ENCODE results near the gene AMH.

AMH gene

DNA sequence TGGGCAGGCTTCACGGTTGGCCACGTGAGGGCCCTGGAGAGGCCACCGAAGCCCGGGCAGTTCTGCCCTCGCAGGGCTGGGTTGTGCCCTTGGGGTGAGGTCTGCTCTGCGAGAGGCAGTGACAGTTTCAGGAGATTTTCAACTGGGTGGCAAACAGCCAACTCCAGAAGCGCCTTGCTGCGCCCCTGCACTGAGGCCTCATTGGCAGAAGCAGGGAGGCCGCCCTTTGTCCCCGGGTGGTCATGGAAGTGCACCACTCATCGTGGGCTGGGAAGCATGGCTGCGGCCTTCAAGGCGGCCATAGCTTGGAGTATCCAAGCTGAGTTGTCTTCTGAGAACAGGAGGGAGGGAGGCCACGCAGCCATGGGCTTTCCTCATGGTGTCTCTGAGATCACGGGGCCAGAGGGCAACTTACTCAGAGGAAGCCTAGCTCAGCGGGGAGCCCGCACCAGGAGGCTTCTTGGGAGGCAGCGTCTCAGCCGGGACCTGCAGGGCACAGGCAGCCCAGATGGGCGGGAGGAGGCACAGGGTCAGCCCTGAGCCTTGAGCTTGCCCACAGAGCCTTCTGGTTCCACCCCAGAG is 27.8 kb upstream of the AMH start:
- DNase-seq (ENCODE audit: extremely low read depth, low read depth) = no peak
- TF ChIP-seq, protein P1, sequence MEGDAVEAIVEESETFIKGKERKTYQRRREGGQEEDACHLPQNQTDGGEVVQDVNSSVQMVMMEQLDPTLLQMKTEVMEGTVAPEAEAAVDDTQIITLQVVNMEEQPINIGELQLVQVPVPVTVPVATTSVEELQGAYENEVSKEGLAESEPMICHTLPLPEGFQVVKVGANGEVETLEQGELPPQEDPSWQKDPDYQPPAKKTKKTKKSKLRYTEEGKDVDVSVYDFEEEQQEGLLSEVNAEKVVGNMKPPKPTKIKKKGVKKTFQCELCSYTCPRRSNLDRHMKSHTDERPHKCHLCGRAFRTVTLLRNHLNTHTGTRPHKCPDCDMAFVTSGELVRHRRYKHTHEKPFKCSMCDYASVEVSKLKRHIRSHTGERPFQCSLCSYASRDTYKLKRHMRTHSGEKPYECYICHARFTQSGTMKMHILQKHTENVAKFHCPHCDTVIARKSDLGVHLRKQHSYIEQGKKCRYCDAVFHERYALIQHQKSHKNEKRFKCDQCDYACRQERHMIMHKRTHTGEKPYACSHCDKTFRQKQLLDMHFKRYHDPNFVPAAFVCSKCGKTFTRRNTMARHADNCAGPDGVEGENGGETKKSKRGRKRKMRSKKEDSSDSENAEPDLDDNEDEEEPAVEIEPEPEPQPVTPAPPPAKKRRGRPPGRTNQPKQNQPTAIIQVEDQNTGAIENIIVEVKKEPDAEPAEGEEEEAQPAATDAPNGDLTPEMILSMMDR (IDR thresholded peaks at IDR 0.05; ENCODE audit: low read depth, low read length, missing control alignments) = no peak
- no peak overlapping the region for H3K4me3 ChIP-seq (replicated peaks; ENCODE audit: low read depth, low read length)

DNA sequence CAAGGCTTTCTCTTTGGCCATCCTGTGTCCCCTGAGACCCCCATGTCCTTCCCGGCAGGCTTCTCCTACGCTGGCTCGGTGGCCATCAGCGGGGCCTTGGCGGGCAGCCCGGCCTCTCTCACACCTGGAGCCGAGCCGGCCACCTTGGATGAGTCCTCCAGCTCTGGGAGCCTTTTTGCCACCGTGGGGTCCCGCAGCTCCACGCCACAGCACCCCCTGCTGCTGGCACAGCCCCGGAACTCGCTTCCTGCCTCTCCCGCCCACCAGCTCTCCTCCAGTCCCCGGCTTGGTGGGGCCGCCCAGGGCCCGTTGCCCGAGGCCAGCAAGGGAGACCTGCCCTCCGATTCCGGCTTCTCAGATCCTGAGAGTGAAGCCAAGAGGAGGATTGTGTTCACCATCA is 27.2 kb upstream of the AMH start:
- no peak overlapping the region for H3K4me3 ChIP-seq (replicated peaks; ENCODE audit: low read depth, low read length)
- TF ChIP-seq, protein P1 (IDR thresholded peaks at IDR 0.05; ENCODE audit: low read depth, low read length, missing control alignments) = no peak
- no peak for DNase-seq (ENCODE audit: extremely low read depth, low read depth)

DNA sequence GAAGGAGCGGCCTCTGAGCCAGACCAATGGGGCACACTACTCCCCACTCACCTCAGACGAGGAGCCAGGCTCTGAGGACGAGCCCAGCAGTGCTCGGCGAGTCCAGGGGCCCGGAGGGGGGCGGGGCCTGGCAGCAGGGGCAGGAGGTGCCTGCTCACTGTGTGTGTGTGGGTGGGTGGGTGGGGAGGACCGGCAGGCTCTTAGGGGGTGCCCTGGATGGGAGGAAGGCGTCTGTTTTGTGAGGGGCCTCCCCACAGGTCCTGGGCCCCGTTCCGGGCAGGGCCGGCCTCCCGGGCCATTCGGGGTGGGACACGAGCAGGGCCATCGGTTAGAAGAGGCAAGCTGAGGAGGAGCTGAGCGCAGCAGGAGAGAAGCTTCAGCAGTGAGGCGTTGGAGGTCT is 25.7 kb upstream of the AMH start:
- no peak overlapping the region for H3K4me3 ChIP-seq (replicated peaks; ENCODE audit: low read depth, low read length)
- no peak for DNase-seq (ENCODE audit: extremely low read depth, low read depth)
- TF ChIP-seq, protein P1 (IDR thresholded peaks at IDR 0.05; ENCODE audit: low read depth, low read length, missing control alignments) = no peak

DNA sequence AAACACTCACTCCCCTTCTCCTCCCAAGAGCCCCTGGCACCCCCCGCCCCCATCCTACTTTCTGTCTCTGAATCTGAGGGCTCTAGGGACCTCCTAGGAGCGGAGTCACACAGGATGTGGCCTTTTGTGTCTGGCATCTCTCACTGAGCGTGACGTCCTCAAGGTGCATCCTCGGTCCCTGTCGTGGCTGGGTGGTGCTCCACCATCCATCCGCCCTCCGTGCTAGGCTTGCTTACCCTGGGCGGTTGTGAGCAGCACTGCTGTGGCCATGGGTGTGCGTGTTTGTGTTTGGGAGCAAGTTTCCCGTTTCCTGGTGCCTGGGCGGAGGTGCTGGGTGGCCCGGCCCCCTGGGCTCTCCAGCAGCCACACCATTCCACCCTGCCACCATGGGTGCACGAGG is 25.2 kb upstream of the AMH start:
- no peak overlapping the region for H3K4me3 ChIP-seq (replicated peaks; ENCODE audit: low read depth, low read length)
- no peak for DNase-seq (ENCODE audit: extremely low read depth, low read depth)
- TF ChIP-seq, protein P1 (IDR thresholded peaks at IDR 0.05; ENCODE audit: low read depth, low read length, missing control alignments) = no peak

DNA sequence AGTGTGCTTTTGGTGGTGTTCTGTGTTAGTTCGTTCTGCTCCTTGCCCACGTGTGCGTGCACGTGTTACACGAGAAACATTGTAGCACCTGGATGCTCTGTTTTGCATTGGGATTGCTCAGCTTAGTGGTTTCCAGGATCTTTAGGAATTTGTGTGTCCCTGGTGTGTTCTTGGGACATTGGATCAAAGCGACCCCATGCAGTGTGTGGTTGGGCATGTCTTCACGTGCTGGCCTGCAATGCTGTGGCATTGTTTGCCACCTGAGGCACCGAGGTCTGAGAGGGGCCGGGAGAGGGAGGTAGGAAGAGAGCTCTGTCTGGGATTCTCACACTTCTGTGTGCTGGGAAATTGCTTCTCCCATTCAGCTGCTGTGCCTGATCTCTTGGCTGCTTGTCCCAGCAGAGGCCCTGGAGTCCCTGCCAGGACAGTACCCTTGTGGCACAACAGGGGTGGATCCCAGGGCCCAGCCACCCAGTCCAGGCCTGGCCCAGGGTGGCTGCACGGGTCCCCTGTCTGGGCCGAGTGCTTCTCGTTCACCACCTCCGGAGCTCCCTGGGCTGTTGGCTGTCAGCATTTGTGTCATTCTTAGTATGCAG is 24.3 kb upstream of the AMH start:
- no peak overlapping the region for H3K4me3 ChIP-seq (replicated peaks; ENCODE audit: low read depth, low read length)
- DNase-seq (ENCODE audit: extremely low read depth, low read depth) = no peak
- TF ChIP-seq, protein P1 (IDR thresholded peaks at IDR 0.05; ENCODE audit: low read depth, low read length, missing control alignments) = no peak

DNA sequence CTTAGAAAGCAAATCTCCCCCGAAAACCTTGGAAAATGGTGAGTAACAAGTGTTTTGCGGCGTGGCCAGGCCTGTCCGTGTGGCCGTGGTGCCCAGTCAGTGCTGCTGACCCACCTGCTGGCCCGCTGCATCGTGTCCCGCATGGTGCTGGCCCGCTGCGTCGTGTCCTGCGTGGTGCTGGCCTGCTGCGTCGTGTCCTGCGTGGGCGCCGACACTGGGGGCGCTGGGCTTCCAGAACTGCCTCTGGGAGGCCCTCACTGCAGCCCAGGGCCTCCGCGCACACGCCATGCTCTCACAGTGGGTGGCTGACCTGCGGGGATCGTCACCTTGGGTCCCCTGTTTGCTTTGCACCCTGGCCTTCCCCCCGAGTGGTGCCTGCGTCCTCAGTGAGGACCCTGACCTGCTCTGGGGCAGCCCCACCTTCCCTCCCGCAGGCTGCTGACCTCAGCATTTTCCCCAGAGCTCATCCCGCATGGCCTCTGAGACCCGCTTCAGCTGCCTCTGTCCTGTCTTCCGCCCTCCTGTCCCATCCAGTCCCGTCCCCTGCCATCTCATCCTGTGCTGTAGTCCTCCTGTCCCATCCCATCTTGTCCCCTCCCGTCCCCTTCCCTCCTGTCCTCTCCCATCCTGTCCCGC is 23.6 kb upstream of the AMH start:
- TF ChIP-seq, protein P1 (IDR thresholded peaks at IDR 0.05; ENCODE audit: low read depth, low read length, missing control alignments) = no peak
- no peak for DNase-seq (ENCODE audit: extremely low read depth, low read depth)
- no peak overlapping the region for H3K4me3 ChIP-seq (replicated peaks; ENCODE audit: low read depth, low read length)
